PFSK-1 (cell line): ENCODE measurements around the gene PHF2.

ENCODE experiments used
- POLR2AphosphoS5 ChIP-seq: IDR thresholded peaks from 2 replicates; pipeline ENCODE4 v1.6.1; 2012; ENCODE audit warnings: low read depth, mild to moderate bottlenecking, control low read depth, low read length, moderate library complexity
- REST ChIP-seq, 2 experiments: IDR thresholded peaks; 2 replicates each; pipeline versions ENCODE4 v1.6.1 to v1.8.0; 2011 to 2012; ENCODE audit warnings: low read depth in 2 of 2, low read length in 2 of 2, control low read depth in 1 of 2, inconsistent platforms in 1 of 2, mild to moderate bottlenecking in 1 of 2, moderate library complexity in 1 of 2; ENCODE audit not compliant: insufficient read depth in 1 of 2
- SIN3A ChIP-seq: IDR thresholded peaks from 2 replicates; pipeline ENCODE4 v1.6.1; 2012; ENCODE audit warnings: mild to moderate bottlenecking, low read length, moderate library complexity, borderline replicate concordance; ENCODE audit not compliant: insufficient read depth
- TAF1 ChIP-seq: IDR thresholded peaks from 2 replicates; pipeline ENCODE4 v1.6.1; 2012; ENCODE audit warnings: low read length, control low read depth, borderline replicate concordance; ENCODE audit not compliant: insufficient read depth

DNA sequence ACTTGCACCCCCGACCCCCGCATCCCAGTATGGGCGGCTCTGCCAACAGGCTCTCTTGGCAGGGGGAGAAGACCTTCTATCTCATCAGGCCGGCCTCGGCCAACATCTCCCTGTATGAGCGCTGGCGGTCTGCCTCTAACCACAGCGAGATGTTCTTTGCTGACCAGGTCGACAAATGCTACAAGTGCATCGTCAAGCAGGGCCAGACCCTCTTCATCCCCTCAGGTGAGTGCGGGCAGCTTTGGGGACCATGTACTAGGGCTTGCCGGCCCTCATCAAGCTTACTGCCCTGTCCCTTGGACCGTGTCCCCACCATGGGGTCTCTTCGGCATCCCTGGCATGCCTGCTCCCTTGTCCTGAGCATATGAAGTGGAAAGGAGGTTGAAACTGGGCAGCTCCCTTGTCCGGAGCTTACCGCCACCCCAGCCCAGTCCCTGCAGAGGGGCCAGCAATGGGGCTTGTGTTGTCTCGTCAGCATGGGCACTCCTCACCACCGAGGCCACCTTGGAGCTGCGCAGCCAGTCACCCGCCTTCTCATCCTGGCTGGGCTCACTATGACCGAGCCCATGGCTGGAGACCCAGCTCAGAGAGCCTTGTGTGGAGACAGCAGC, 78.1 kb downstream of the PHF2 start:
- TF ChIP-seq REST (IDR thresholded peaks at IDR 0.05; ENCODE audit: insufficient read depth in 1 of 2, low read depth in 2 of 2, low read length in 2 of 2), result no peak
- no peak for TF ChIP-seq POLR2AphosphoS5
- TF ChIP-seq SIN3A, result no peak
- TF ChIP-seq TAF1, result no peak
